Activated CD4-positive, alpha-beta T cell treated with anti-CD3 and anti-CD28 coated beads for 48 hours (primary cell): ENCODE data around the gene ZBTB39.
"Not testable (repeated sequence)": the region's sequence is repeated elsewhere in the genome, so short reads cannot be mapped to it uniquely, and the experiment has no call there.

Experiments
- DNase-seq: peaks from one replicate; pipeline ENCODE4 v3.0.0-alpha.2; 2020

Gene ZBTB39

DNA sequence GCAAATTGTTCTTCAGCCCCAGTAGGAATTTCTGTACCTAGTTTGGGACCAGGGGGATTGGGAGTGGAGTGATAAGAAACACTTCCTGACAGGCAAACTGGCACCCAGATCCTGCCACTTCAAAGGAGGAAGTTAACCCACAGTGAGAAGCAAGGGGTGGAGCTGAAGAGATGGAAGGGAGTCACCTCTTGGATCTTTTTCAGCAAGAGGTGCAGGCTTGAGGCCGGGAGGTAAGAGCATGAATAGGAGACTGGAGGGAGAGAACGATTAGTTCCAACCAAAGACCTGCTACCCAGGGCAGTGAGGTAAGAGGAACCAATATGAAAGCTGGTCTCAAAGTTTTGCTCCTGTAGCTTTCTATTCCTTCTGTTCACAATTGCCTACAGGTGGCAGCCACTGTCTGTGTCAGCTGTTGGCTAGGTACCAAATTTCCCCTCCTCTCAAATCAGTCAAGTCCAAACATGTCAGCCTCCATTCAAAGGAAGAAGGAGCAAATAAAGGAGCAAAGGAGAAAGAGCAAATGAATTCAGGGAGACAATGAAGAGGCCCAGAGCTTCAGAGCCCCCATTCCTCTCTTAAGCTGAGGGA lies 24.9 kb upstream of the ZBTB39 start:
- DNase-seq = no peak

- DNase-seq = no peak
Measured at GRCh38 chr12:57029457-57029856, 23.1 kb upstream of the ZBTB39 start.

DNA sequence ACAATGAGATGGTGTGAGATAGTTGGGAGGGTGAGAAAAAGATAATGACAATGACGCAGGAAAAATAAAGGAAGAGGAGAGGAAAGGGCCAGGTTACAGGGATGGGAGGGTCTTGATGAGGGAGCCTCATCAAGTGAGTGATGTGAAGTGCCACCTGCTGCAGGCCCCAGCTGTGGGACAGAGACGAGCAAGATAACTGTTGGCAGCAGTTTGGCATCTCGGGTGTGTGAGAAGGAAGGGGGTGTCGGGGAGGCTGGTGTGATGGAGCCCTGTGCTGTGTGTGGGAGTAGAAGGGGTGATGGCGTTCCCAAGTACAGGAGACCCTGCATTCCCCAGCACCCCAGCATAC lies 21.4 kb upstream of the ZBTB39 start:
- DNase-seq = peak; percentile 33

GRCh38 chr12:57027011-57027804 lies 20.9 kb upstream of the ZBTB39 start:
- peak; percentile 25 for DNase-seq

GRCh38 chr12:57025196-57025595 lies 18.9 kb upstream of the ZBTB39 start:
- no peak for DNase-seq

DNA sequence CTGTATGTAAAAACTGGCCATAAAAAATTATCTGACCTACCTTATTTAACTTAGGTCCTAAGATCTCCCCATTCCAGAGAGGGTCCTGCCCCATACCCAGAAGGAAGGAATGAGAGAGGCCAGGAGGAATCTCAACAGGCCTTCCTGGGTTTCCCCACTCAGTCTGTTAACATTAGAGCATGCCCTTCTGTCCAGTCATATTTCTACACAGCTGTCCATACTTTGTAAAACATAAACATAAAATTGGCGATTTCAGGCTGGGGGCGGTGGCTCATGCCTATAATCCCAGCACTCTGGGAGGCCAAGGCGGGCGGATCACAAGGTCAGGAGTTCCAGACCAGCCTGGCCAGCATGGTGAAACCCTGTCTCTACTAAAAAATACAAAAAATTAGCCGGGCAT lies 16.0 kb upstream of the ZBTB39 start:
- not testable (repeated sequence) for DNase-seq

DNA sequence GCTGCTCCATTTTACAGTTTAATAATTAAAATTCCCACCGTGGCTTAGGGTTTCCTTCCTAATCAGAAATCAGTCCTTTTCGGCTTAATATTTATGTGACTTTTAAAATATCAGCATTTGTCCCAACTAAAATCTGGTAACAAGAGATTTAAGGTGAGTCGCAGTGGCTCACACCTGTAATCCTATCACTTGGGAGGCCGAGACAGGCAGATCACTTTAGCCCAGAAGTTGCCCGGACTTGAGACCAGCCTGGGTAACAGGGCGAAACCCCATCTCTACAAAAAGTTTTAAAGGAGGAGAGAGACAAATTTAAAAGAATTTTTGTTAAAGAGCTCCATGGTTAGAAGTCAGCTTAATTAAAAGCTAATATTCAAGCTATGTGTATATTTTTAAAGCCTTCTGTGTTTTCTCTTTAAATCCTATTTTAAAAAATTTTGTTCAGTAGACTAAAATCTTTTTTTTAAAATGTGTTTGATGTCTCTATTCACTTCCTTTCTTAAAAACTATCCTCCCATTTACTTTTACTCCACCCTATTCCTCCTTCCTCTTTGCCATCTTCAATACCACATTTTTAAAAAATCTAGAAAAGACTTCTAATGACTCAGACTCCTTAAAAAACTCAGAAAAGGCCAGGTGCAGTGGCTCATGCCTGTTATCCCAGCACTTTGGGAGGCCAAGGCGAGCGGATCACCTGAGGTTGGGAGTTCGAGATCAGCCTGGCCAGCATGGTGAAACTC lies 13.8 kb upstream of the ZBTB39 start:
- DNase-seq = no peak

GRCh38 chr12:57018906-57019305 lies 12.6 kb upstream of the ZBTB39 start:
- no peak for DNase-seq

- DNase-seq = not testable (repeated sequence)
Measured at GRCh38 chr12:57018353-57018752, 12.0 kb upstream of the ZBTB39 start.

DNA sequence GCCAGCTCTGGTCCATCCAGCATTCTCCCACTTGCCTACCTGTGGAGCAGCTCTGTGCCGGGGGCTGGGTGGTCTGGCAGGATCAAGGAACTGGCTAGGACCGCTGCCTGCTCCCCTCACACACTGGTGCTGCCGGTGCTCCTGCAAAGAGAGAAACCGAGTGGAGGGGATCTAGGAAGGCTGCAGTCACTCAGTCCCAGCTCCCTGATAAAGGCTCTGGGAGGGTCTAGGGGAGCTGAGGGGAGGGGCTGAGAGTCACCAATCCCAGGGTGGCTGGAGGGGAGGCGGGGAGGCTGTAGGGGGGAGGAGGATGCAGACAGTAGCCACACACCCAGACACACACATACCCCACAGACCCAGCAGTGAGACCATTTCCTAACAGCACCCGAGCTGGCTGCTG lies 10.0 kb upstream of the ZBTB39 start, which contains the start of gene TAC3:
TSS of gene TAC3 (minus strand) at position 182 of the 400 bp plus-strand sequence. CDS start 732 bp downstream, outside the sequence.
- DNase-seq = no peak

GRCh38 chr12:57012600-57013465 lies 6.5 kb upstream of the ZBTB39 start:
- DNase-seq = no peak

GRCh38 chr12:57011438-57012424 lies 5.4 kb upstream of the ZBTB39 start:
- DNase-seq = no peak

DNA sequence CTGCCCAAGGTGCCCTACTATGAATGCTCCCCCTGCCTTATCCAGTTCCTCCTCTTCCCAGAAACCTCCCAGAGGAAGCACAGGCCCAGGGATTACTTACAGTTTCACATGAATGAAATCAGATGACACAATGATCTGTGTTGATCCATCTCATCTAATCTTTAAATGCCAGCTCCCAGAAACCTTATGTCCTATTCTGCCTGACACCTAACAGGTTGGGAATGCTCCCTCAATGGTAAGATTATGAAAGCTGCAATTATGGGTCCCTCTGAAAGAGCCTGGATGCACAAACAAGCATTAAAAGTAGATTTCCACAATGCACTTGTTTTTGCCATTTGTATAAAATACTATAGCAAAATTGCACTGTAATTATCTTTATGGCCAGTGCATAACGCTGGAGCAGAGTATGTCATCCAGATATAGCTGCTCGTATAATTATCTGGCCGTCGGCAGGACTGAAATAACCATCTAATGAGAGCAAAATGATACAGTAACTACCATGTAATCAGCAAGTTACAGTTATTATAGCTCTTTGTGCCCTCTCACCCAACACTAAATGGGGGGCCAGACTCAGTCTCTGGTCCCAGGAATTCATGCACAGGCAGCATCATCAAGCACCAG lies 4.4 kb upstream of the ZBTB39 start:
- DNase-seq = no peak

GRCh38 chr12:57009949-57010626 lies 3.7 kb upstream of the ZBTB39 start:
- no peak for DNase-seq

- no peak for DNase-seq
Measured at GRCh38 chr12:57008178-57008577, 1.8 kb upstream of the ZBTB39 start.

DNA sequence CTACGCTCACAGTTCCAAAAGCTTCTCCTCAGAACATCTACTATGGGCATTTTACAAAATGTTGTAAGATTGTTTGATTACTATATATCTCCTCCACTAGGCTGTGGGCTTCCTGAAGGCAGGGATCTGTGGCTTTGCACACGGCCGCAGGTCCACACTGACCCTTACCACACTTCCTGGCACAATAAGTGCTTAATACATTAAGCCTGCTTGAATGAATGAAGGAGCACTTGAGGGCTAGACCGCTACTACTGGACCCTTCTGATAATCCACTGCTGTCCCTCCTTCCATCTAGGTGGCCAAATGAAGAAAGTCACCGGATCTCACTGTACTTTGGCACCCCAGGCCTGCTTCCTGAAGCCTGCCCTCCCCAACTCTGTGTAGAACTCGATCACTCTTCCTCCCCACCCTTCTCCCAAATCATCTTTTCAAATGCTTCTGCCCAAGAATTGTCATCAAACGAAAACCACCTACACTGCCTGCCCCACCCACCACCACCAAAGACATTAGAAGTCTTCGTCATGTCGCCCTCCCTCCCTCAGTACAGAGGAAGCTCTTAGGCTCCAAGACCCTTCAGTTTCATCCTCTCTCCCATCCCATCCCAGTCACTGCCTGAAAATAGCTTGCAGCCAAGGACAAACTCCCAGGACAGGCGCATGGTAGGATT lies 596 bp upstream of the ZBTB39 start:
- DNase-seq = peak; percentile 41

DNA sequence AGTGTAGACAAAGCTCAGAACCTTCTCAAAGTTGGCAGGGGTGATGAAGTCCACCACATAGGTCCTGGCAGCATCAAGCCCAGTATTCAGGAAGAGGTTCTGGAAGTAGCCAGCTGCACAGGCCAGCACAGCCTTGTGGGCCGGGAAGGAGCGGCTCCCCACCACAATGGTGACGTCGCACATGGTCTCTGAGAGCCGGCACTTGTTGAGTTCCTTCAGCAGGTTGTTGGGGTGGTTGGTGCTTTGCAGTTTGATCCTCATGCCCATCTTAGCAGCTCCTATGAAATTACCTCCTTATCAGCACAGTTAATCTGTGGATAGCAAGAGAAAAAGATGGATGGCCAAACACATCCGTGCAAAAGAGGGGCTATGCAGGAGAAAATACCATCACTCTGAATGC lies 1.7 kb downstream of the ZBTB39 start:
- DNase-seq = no peak

DNA sequence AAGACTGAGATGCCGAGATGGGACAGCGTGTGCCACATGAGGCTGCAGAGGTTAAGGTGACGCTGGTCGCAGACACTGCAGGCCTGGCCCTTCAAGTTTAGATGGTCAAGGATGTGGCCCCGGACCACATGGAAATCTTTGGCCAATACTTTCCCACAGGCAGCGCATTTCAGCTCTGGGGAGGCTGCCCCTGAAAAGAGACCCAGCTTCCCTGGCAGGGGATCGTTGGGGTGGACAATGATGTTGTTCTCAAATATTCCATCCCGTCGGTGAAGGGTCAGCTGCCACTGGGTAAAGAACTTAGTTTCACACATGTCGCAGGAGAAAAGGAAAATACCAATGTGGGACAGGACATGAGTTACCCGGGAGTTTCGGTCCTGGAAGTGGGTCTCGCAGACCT lies 3.0 kb downstream of the ZBTB39 start:
- no peak for DNase-seq

GRCh38 chr12:57001448-57001906 lies 4.9 kb downstream of the ZBTB39 start:
- peak; percentile 85 for DNase-seq

DNA sequence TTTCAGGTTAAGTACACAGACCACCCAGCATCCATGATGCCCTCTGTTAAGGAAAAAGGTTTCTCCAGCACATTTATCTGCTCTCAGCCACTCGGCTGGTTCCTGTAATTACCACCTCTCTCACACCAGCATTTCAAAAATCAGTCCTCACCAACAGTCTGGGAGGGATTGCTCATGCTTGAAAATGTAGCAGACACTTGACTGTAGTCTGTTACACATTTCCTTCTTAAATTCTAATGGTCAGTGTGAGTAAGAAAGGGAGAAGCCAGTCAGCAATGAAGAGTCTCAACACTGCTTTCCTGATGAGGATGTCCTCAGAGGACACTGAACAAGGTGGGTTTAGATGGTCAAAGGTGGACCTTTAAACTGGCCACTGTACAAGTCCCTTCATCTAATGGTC lies 6.0 kb downstream of the ZBTB39 start:
- no peak for DNase-seq
